BE2C (cell line): ENCODE results near the gene NOS3.
"Not testable (repeated sequence)": the region's sequence is repeated elsewhere in the genome, so short reads cannot be mapped to it uniquely, and the experiment has no call there.

Experiments used
- DNase-seq: peaks from one replicate; pipeline ENCODE4 v3.0.0-alpha.2; 2020
- H3K27me3 ChIP-seq: fragments of 250-450 bp; sonication (Bioruptor Pico); 2 replicates; pipeline ENCODE4 v1.5.1; 2020; ENCODE audit warnings: mild to moderate bottlenecking
- H3K36me3 ChIP-seq: fragments of 250-450 bp; sonication (Bioruptor Pico); 2 replicates; pipeline ENCODE4 v1.5.1; 2020; ENCODE audit warnings: mild to moderate bottlenecking
- H3K4me1 ChIP-seq: fragments of 250-450 bp; sonication (Bioruptor Pico); 2 replicates; pipeline ENCODE4 v1.5.1; 2020
- H3K4me3 ChIP-seq: 2 replicates; pipeline ENCODE4 v1.5.1; 2011; ENCODE audit warnings: low read depth, low read length
- H3K9me3 ChIP-seq: fragments of 250-450 bp; sonication (Bioruptor Pico); 2 replicates; pipeline ENCODE4 v1.5.1; 2020
- TF ChIP-seq, protein P1 (sequence below): IDR thresholded peaks from 2 replicates; pipeline ENCODE4 v1.5.1; 2012; ENCODE audit warnings: mild to moderate bottlenecking, low read depth, low read length

The NOS3 gene

DNA sequence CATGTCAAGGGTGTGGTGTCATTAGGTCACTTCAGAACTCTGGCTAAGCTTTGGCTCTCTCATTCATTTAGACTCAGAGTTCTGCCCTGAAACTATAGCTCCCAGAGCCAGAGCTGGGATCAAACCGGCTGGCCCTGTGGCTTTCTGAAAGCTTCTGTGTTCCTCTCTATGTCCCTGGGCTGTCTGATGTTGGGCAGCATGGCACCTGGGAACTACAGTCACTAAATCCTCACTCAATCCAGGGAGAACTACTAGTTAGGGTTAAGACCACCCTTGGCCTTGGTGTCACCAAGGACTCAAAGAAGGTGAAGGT, 20.2 kb downstream of the NOS3 start:
- Histone ChIP-seq H3K4me1 (peaks cover 14% of the 10 kb centered on the region), H3K9me3 (no peaks in the 10 kb centered on the region), H3K27me3 (no peaks in the 10 kb centered on the region), H3K4me3 (no peak overlapping the region), H3K36me3 (no peaks in the 10 kb centered on the region)
- DNase-seq = no peak
- TF ChIP-seq, protein P1, sequence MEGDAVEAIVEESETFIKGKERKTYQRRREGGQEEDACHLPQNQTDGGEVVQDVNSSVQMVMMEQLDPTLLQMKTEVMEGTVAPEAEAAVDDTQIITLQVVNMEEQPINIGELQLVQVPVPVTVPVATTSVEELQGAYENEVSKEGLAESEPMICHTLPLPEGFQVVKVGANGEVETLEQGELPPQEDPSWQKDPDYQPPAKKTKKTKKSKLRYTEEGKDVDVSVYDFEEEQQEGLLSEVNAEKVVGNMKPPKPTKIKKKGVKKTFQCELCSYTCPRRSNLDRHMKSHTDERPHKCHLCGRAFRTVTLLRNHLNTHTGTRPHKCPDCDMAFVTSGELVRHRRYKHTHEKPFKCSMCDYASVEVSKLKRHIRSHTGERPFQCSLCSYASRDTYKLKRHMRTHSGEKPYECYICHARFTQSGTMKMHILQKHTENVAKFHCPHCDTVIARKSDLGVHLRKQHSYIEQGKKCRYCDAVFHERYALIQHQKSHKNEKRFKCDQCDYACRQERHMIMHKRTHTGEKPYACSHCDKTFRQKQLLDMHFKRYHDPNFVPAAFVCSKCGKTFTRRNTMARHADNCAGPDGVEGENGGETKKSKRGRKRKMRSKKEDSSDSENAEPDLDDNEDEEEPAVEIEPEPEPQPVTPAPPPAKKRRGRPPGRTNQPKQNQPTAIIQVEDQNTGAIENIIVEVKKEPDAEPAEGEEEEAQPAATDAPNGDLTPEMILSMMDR = no peak

DNA sequence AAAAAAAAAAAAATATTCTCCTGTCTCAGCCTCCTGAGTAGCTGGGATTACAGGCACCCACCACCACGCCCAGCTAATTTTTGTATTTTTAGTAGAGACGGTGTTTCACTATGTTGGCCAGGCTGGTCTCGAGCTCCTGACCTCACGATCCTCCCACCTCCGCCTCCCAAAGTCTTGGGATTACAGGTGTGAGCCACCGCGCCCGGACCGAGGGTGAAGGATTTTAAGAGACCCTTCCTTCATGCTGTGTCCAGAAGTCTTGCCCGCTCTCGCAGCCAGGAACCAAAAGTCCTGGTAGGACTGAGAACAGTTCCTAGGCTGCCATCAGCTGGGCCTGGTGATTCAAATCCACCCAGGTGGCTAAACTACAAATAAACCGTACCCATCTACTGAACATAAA, 20.8 kb downstream of the NOS3 start:
- H3K4me1 ChIP-seq = peaks cover 14% of the 10 kb centered on the region
- H3K4me3 ChIP-seq = not testable (repeated sequence)

DNA sequence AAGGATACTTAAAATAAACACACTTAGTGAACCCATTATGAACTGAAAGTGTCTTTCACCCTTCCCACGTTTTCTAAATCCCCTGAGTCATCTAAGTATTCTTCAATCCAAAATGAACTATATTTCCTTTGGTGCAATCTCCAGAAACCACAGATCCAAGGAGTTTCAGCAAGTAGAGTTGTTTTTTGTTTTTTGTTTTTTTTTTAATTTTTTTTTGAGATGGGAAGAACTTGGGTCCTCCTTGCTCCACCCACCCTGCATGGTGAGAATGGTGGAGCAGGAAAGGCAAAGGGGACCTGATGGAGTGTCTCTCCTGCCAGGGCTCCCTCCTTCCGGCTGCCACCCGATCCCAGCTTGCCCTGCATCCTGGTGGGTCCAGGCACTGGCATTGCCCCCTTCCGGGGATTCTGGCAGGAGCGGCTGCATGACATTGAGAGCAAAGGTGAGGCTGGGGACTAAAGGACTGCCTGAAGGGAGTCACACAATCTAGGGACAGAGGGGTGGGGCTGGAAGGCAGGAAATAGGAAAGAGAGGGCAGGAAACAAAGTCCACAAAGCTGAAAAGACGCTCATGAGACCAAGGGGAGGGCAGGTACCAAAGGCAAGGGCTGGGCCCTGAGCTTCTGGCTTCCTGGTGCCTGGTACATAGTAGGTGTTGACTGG, 21.3 kb downstream of the NOS3 start:
- Histone ChIP-seq H3K27me3 (no peaks in the 10 kb centered on the region), H3K9me3 (no peaks in the 10 kb centered on the region), H3K4me1 (peaks cover 14% of the 10 kb centered on the region), H3K36me3 (no peaks in the 10 kb centered on the region), H3K4me3 (no peak overlapping the region)
- no peak for DNase-seq
- TF ChIP-seq, protein P1 = no peak

More for the DNA sequence above, 20.8 kb downstream of the NOS3 start:
- H3K27me3 ChIP-seq, H3K9me3 ChIP-seq, H3K36me3 ChIP-seq, DNase-seq: not testable (repeated sequence)

DNA sequence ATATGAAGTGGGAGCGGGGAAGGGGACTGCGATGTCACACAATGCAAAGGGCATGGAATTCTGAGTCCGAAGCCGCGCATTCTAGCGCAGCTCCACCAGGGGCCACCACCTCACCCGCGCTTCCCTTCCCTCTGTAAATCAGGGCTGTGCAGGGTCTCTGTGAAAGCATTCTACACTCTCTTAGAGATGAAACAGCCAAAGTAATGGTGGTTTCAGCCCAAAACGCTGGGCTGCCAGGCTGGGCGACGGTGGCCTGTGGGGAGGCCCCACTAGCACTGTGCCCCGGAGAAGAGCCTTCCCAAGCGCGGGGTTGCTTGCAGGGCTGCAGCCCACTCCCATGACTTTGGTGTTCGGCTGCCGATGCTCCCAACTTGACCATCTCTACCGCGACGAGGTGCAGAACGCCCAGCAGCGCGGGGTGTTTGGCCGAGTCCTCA, 22.1 kb downstream of the NOS3 start:
- TF ChIP-seq, protein P1 = peak; percentile 83
- Histone ChIP-seq H3K9me3 (no peaks in the 10 kb centered on the region), H3K27me3 (no peaks in the 10 kb centered on the region), H3K4me1 (peaks cover 13% of the 10 kb centered on the region), H3K4me3 (peak overlapping the region; percentile 62), H3K36me3 (no peaks in the 10 kb centered on the region)
- peak; percentile 79 for DNase-seq

DNA sequence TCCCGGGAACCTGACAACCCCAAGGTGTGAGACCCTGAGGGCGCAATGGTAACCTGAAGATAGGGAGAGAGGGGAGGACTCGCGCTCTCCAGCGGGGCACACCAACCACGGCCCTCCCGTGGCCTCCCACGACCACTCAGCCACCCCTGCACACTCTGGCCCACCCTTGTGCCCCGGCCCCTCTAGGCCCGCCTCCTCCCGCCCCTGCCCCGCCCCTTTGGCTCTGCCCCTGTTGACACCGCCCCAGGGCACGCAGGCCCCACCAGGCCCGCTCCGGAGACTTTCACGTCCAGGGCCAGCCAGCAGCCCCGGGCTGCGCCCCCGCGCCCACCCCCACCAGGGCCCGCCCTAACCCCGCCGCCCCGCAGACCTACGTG, 22.5 kb downstream of the NOS3 start:
- Histone ChIP-seq H3K4me3 (peak overlapping the region; percentile 62), H3K36me3 (no peaks in the 10 kb centered on the region), H3K27me3 (no peaks in the 10 kb centered on the region), H3K4me1 (peaks cover 16% of the 10 kb centered on the region), H3K9me3 (no peaks in the 10 kb centered on the region)
- TF ChIP-seq, protein P1 = no peak
- no peak for DNase-seq

DNA sequence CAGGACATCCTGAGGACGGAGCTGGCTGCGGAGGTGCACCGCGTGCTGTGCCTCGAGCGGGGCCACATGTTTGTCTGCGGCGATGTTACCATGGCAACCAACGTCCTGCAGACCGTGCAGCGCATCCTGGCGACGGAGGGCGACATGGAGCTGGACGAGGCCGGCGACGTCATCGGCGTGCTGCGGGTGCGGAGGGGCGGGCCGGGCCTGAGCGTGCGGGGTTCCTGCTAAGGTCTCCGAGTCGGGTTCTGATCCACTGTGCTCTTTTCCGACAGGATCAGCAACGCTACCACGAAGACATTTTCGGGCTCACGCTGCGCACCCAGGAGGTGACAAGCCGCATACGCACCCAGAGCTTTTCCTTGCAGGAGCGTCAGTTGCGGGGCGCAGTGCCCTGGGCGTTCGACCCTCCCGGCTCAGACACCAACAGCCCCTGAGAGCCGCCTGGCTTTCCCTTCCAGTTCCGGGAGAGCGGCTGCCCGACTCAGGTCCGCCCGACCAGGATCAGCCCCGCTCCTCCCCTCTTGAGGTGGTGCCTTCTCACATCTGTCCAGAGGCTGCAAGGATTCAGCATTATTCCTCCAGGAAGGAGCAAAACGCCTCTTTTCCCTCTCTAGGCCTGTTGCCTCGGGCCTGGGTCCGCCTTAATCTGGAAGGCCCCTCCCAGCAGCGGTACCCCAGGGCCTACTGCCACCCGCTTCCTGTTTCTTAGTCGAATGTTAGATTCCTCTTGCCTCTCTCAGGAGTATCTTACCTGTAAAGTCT, 23.1 kb downstream of the NOS3 start:
- H3K4me3 ChIP-seq = peak overlapping the region; percentile 62
- TF ChIP-seq, protein P1 = no peak
- no peaks in the 10 kb centered on the region for H3K27me3 ChIP-seq
- no peaks in the 10 kb centered on the region for H3K36me3 ChIP-seq
- DNase-seq = peak; percentile 96
- H3K4me1 ChIP-seq = peaks cover 17% of the 10 kb centered on the region
- H3K9me3 ChIP-seq = no peaks in the 10 kb centered on the region
